HT1080 (cell line): ENCODE data around the gene BRD9. TPM values are rescaled to one million over a fixed set of nuclear protein-coding genes. Genes with fewer than 3 reads are reported as not detected.
"Not testable (repeated sequence)": the region's sequence is repeated elsewhere in the genome, so short reads cannot be mapped to it uniquely, and the experiment has no call there.

Source experiments
- DNase-seq: peaks from one replicate; pipeline ENCODE4 v3.0.0-alpha.2; 2015; ENCODE audit warnings: low read depth
- total RNA-seq: library from RNA; depleted of rRNA; stranded (reverse); fragments of >200 nt; shearing (Covaris generic); gene quantifications from 2 replicates; pipeline ENCODE4 v1.2.3, GENCODE V29; 2014

Gene BRD9
- total RNA-seq, 1 experiment from 2014 or later = 52.7 TPM

DNA sequence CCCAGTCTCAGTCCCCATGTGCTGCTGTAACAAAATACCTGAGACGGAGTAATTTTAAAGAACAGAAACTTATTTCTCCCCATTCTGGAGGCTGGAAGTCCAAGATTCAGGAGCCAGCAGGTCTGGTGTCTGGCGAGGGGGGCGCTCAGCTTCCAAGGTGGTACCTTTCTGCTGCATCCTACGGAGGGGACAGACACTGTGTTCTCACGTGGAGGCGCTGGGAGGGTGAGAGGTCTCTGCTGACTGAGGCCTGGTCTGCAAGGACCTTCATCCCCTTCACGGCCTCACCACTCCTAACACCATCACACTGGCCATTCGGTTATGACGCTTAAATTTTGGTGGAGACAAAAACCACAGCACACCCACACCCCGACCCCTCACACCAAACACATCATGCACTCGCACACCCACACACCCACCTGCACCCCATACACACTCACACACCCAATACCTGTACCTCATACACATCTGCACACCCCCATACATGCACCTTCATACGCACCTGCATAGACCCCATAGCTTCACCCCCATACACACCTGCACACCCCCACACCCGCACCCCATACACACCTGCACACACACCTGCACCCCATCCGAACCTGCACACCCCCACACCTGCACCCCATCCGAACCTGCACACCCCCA is 32.0 kb downstream of the BRD9 start:
- no peak for DNase-seq

DNA sequence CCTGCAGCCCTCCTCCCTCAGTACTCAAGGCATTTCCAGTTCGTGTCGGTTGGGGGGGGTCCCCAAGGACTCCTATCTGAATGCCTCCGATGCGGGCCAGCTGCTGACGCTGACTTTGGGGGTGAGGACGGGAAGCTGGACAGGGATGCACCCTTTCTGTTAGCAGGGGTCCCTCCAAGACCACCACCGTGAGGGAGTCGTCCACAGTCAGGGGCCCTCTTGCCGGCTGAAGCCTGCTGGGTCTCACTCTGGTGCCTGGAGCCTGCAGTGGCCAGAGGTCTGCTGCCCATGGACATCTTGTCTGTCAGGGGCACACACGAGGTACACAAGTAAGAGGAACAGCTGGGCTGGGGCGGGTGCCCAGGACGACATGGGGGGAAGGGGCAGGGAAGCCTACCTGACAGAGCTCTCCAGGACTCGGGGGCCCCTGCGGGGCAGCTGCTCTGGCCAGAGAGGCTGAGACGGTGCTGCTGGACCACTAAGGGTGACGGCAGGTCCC is 32.8 kb downstream of the BRD9 start:
- DNase-seq = no peak

DNA sequence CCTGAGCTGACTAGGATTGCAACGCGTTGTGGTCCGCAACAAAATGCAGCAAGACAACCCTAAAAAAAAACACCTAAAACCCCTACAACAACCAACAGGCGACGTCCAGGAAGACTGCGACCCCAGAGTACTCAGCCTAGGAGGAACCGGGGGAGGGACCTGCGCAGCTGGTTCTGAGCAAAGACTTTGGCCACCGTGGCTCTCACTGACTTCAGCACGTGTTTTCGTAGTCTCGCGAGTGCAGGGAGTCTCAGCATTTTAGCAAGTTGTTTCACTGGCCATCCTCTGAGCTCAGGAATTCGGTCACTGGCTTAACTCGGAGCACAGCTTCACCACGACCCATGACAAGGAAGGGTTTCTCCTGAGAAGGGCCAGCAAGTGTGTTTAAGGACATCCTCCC is 33.2 kb downstream of the BRD9 start:
- DNase-seq = no peak

DNA sequence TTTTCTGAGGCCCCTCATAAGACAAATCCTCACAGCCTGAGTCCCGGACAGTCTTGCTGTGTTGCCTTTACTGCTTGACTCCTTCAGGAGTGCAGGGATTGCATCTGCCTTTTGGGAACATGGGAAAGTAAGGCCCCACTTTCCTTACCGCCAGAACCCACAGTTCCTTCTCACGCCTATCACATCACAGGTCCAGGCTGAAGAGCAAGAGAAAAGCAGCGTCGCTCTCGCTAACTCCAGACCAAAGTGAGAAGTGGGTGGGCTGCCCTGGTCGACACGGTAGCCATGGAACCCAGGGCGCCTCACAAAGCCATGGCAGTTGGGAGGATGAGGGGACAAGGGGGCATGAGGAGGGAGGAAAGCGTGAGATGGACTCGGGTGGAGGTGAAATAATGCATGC is 33.9 kb downstream of the BRD9 start:
- no peak for DNase-seq

DNA sequence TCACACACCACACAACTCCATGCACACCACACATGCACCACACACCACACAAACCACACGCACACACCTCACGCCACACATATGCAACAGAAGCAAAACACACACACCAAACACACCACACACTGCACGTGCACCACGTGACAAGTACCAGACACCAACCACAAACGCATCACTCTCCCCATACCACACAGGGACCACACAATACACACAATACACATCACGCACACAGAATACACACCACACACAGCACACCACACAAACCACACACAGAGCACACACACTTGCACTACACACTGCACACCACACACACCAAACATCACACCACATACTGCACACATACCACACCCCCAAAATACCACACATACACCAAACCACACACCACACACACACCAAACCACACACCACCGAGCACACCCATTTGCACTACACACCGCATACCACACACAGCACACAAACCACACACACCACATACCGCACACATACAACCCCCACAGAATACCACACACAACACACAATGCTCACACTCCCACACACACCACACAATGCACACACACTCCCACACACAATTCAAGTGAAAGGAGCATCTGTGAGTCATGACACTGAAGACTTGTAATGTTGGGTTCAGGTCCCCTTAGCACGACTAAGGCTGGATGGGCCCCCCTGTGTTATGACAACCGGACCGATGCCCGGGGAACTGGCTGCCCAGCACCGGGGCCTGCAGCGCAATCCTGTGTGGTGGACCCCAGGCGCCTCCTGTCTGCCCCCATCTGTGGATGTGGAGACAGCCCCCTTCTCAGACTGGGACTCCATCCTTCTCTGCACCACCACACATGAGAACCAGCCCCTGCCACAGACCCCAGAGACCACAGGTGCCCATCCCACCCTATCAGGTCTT is 35.8 kb downstream of the BRD9 start:
- DNase-seq = no peak

DNA sequence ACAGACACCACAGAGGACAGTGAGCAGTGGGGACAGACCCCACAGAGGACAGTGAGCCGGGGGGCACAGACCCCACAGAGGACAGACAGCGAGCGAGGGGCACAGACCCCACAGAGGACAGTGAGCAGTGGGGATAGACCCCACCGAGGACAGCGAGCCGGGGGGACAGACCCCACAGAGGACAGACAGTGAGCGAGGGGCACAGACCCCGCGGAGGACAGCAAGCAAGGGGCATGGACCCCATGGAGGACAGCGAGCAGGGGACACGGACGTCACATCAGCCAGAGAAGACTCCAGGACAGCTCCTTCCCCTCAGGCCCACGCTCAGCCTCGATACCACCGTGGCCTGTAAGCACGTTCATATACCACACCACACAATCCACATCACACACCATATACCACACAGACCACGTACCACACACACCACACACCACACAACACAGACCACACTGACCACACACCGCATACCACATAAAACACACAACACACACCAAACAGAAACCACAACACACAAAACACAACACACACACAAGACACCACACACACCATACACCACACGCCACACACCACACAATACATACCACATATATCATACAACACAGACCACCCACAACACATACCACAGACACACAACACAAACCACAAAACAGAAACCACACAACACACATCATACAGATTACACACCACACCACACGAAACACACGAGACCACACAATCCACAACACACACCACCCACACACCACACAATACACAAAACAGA is 36.6 kb downstream of the BRD9 start:
- peak; percentile 46 for DNase-seq

DNA sequence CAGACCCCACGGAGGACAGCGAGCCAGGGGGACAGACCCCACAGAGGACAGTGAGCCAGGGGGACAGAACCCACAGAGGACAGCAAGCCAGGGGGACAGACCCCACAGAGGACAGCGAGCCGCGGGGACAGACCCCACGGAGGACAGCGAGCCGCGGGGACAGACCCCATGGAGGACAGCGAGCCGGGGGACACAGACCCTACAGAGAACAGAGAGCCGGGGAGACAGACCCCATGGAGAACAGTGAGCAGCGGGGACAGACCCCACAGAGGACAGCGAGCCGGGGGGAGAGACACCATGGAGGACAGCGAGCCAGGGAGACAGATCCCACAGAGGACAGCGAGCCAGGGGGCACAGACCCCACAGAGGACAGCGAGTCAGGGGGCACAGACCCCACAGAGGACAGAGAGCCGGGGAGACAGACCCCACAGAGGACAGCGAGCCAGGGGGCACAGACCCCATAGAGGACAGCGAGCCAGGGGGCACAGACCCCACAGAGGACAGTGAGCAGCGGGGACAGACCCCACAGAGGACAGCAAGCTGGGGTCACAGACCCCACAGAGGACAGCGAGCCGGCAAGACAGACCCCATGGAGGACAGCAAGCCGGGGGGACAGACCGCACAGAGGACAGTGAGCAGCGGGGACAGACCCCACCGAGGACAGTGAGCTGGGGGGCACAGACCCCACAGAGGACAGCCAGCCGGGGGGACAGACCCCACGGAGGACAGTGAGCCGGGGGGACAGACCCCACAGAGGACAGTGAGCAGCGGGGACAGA is 37.4 kb downstream of the BRD9 start:
- DNase-seq = no peak

DNA sequence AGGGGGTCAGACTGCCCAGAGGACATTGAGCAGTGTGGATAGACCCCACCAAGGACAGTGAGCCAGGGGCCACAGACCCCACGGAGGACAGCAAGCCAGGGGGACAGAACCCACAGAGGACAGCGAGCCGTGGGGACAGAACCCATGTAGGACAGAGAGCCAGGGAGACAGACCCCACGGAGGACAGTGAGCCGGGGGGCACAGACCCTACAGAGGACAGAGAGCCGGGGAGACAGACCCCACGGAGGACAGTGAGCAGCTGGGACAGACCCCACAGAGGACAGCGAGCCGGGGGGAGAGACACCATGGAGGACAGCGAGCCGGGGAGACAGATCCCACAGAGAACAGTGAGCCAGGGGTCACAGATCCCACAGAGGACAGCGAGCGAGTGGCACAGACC is 38.4 kb downstream of the BRD9 start:
- no peak for DNase-seq

DNA sequence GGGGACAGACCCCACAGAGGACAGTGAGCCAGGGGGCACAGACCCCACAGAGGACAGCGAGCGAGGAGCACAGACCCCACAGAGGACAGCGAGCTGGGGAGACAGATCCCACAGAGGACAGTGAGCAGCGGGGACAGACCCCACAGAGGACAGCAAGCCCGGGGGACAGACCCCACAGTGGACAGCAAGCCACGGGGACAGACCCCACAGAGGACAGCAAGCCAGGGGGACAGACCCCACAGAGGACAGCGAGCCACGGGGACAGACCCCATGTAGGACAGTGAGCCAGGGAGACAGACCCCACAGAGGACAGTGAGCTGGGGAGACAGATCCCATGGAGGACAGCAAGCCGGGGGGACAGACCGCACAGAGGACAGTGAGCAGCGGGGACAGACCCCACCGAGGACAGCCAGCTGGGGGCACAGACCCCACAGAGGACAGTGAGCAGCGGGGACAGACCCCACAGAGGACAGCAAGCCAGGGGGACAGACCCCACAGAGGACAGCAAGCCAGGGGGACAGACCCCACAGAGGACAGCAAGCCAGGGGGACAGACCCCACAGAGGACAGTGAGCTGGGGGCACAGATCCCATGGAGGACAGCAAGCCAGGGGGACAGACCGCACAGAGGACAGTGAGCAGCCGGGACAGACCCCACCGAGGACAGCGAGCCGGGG is 39.0 kb downstream of the BRD9 start:
- DNase-seq = not testable (repeated sequence)

DNA sequence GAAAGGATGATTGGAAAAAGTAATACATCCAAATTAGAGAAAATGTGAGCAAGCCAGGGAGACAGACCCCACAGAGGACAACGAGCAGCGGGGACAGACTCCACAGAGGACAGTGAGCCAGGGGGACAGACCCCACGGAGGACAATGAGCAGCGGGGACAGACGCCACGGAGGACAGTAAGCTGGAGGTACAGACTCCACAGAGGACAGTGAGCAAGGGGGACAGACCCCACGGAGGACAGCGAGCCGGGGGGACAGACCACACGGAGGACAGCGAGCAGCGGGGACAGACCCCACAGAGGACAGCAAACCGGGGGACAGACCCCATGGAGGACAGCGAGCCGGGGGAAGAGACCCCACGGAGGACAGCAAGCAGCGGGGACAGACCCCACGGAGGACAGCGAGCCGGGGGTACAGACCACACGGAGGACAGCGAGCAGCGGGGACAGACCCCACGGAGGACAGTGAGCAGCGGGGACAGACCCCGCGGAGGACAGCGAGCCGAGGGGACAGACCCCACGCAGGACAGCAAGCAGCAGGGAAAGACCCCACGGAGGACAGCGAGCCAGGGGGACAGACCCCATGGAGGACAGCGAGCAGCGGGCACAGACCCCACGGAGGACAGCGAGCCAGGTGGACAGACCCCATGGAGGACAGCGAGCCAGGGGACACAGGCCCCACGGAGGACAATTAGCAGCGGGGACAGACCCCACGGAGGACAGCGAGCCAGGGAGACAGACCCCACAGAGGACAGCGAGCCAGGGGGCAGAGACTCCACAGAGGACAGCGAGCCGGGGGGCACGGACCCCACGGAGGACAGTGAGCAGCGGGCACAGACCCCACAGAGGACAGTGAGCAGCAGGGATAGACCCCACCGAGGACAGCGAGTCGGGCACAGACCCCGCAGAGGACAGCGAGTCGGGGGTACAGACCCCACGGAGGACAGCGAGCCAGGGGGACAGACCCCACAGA is 39.9 kb downstream of the BRD9 start:
- DNase-seq = no peak

DNA sequence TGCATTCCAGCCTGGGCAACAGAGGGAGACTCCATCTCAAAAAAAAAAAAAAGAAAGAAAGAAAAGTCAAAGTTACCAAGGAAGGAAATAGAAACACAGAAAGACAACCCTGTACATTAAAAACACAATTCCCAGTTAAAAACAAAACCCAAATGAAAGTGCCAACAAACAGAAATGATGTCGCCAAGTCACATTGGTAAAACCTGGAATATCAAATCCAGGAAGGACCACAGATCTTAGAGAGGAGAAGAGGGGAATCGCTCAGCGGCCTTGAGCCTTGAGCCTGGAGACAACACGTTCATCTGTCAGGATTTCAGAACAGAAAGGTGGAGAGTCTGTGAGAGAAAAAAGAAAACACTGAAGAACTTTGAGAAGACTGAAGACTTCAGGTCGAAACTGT is 40.6 kb downstream of the BRD9 start:
- no peak for DNase-seq

DNA sequence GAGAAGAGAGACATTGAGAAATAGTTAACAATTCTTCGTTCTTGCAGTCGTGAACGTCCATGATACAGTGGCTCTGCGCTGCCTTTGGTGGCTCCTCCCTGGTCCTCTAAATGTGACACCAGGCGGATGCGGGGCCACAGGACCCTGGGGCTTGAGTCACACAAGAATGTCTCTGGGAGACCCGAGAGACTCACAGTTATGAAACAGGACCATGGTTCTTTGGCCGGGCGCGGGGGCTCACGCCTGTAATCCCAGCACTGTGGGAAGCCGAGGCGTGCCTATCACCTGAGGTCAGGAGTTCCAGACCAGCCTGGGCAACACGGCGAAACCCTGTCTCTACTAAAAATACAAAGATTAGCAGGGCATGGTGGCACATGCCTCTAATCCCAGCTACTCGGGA is 41.0 kb downstream of the BRD9 start:
- DNase-seq = no peak

DNA sequence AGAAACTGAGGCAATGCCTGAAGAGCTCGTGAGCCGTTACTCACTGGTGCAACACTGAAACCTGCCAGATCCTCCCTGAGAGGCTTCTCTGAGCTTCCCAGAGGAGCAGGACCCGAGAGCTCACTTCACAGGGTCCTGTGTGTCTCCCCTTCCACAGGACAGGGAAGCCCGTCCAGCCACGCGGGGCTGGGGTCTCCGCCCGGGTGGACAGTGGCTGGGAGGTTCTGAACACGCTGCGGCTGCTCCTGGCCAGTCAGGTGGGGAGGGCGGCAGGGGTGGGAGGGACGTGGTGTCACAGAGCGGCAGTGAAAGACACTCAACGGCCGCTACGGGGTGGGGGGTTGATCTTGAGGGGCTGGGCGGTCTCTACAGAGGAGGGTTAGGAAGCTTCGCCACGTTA is 41.5 kb downstream of the BRD9 start:
- no peak for DNase-seq

DNA sequence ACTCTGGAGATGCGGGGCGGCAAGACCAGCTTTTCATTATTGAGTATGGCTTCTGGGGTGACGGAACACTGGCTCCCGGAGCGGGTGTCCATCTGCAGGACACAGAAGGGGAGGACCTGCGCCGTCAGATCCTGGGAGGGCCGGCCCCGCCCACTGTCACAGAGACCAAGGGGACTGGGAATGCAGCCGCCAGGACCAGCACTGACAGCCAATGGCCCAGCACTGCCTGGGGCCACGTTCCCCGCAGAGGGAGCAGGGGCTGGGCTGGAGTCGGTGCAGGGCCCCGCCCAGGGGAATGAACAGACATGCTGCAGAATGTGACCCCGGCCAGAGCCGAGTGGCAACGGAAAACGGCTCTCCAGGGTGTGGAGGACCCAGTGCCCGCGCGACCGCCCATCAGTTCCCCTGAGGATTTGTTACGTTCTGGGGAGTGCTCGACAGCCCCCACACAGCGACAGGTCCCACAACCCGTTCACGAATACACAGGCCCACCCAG is 42.0 kb downstream of the BRD9 start, which contains the start of gene ZDHHC11:
Gene ZDHHC11, minus strand, starts transcription at position 476 of the 496 bp plus-strand sequence. Its CDS starts 384 bp downstream, at position 92.
- DNase-seq = no peak

DNA sequence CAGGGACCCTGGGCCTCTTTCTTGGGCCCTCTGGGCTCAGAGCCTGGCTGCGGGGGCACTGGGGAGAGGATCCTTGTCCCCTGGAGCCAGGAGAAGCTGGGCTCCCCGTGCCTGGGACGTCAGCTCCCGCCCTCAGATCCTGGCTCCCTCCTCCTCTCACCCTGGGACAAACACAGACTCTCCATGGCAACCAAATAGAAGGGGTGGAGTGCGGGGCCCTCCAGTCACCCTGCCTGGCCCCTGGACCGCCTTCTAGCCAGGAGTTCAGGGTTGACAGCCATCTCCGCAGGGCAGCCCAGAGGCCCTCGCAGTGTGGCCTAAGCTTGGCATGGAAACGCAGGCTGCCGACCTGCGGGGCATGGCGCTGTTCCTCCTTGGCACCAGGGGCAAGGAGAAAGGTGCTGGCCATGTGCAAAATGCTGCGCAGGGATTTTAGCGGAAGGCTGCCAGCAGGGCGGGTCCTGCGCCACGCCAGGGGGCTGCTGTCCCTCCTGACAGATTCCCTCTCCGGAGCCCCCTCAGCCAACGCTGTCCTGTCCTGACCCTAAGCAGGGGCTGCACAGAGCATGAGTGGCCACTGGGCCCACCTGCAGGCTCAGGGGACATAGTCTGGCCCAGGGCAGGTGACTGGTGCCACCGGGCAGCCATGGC is 42.8 kb downstream of the BRD9 start:
- DNase-seq = no peak

DNA sequence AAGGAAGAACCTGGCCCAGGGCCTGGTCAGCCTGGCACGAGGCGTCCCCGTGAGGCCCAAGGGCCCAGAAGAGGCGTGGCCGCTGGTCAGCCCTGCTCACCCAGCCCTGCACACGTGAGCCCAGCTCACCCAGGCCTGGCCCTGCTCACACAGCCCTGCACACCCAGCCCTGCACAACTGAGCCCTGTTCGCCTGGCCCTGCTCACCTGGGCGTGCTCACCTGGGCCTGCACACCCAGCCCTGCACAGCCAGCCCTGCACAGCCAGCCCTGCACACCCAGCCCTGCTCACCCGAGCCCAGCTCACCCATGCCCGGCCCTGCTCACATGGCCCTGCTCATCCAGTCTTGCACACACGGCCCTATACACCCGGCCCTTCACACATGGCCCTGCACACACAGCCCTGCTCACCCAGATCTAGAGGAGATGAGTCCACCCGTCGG is 43.9 kb downstream of the BRD9 start:
- DNase-seq = no peak

DNA sequence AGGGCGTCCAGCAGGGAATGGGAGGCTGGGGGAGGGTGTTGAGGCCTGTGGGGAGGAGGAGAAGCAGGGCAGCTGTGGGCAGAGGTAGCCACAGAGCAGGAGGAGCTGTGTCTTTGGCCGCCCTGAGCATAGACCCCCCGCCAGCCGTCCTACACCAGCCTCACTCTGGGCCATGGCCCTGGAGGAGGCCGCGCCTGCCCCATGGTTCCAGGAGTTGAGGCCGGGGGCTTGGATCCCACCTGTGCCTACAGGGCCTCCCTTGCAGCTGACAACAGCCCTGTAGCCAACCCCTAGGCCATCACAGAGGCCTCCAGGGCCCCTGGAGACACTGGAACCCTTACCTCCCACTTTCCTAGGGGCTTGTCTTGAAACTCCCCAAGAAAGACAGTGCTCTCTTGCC is 44.9 kb downstream of the BRD9 start:
- DNase-seq = not testable (repeated sequence)

DNA sequence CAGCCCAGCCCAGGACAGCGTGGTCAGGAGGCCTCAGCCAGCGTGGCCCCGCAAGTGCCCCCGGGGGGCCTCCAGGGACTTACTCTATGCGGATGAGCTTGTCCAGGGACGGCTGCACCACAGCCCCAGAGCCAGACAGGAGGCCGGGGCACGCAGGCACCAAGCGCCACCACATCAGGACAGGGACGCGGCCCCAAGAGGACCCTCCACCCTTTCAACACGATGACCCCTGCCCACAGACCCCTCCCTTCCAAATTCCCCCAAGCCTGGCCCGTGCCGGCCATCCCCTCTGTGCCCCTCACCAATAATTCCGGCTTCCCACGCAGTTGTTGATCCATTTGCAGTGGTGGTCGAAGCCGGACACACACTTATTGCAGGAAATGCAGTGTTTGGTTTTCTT is 45.4 kb downstream of the BRD9 start:
- DNase-seq = not testable (repeated sequence)
